Measurements from ENCODE around the gene PLEKHF1. TPM values are rescaled to one million over a fixed set of nuclear protein-coding genes. Genes with fewer than 3 reads are reported as not detected.

The PLEKHF1 gene
- total and polyA plus RNA-seq, 2 of the 8 experiments (the other 6 are each of a cell fraction or from before 2014, with no cell fraction given) = 11.1 to 18.4 TPM

DNA sequence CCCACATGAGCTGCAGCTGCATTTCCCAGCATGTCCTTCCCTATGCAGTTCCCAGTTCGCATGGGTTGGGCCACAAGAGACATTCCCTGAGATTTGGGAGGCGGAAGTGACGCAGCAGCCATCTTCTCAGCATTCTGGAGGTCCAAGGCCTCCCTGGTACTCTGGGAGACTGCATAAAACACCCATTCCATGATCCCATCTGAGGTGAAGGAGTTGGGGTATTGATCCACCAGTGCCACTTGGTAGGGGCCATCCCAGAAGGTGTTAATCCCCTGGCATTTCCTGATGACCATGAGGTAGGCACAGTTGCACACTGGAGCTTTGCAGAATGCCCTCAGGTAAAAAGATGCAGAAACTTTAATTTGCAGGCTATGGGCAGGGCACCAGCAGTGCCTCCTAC, 33.8 kb upstream of the PLEKHF1 start:
- H2BK15ac ChIP-seq (ENCODE audit: low read length) = no peak overlapping the region
- no peaks in the 10 kb centered on the region for H4K20me1 ChIP-seq (replicated peaks in 1 of 2; ENCODE audit: control insufficient read depth in 1 of 2, insufficient read depth in 2 of 2, low read length in 2 of 2)
- no peak overlapping the region for H4K8ac ChIP-seq (ENCODE audit: extremely low read depth, insufficient read depth, low read length)
- H3K14ac ChIP-seq (ENCODE audit: insufficient read length) = no peak overlapping the region
- no peak overlapping the region for H2BK20ac ChIP-seq (ENCODE audit: low read length)
- H3K4ac ChIP-seq (replicated peaks; ENCODE audit: insufficient read length, low read depth, low read length) = no peak overlapping the region
- H3K27ac ChIP-seq (ENCODE audit: low read depth, low read length) = no peak overlapping the region
- no peak overlapping the region for H4K91ac ChIP-seq (replicated peaks; ENCODE audit: insufficient read length, low read length)
- H2BK120ac ChIP-seq (replicated peaks; ENCODE audit: low read depth, low read length) = no peak overlapping the region
- ChIA-PET POLR2A (ENCODE audit: partially characterized antibody) (no interaction called here), CTCF (ENCODE audit: partially characterized antibody) (interaction anchor here (1.0 kb wide), 1 partner anchor 60 kb away, joined by 3 read pairs; no protein-coding TSS in a partner anchor)
- H3K23me2 ChIP-seq (ENCODE audit: low read depth, low read length) = no peaks in the 10 kb centered on the region
- no peak overlapping the region for H3K23ac ChIP-seq (ENCODE audit: insufficient read length)
- DNase-seq (ENCODE audit: low read depth in 1 of 2, low spot score in 2 of 2) (no peak), FAIRE-seq (no peak)
- H3K9me3 ChIP-seq (ENCODE audit: insufficient read depth in 2 of 2, low read depth in 1 of 2, low read length in 1 of 2) = no peaks in the 10 kb centered on the region
- no peak overlapping the region for H4K5ac ChIP-seq (ENCODE audit: insufficient read length, low read depth, low read length)
- no peaks in the 10 kb centered on the region for H3K27me3 ChIP-seq (replicated peaks in 1 of 4; ENCODE audit: control insufficient read depth in 3 of 4, extremely low read depth in 1 of 4, insufficient read depth in 3 of 4, low read length in 3 of 4)
- H2AFZ ChIP-seq (ENCODE audit: low read length) = no peak overlapping the region
- TF ChIP-seq CEBPB (IDR thresholded peaks at IDR 0.05; ENCODE audit: low read depth, low read length) (no peak), CBX8 (IDR thresholded peaks at IDR 0.05; ENCODE audit: borderline replicate concordance, low read depth, low read length) (no peak), BCL11A (IDR thresholded peaks at IDR 0.05; ENCODE audit: low read depth in 2 of 2, low read length in 2 of 2) (no peak), JUN (IDR thresholded peaks at IDR 0.05; ENCODE audit: low read depth, low read length) (no peak), JUND (IDR thresholded peaks at IDR 0.05; ENCODE audit: low read length) (no peak), EP300 (IDR thresholded peaks at IDR 0.05; ENCODE audit: borderline replicate concordance in 1 of 2, low read depth in 2 of 2, low read length in 2 of 2) (no peak), SP2 (IDR thresholded peaks at IDR 0.05; ENCODE audit: low read length) (no peak), NANOG (IDR thresholded peaks at IDR 0.05; ENCODE audit: insufficient read depth, low read depth, low read length, poor library complexity, severe bottlenecking) (no peak), MAFK (IDR thresholded peaks at IDR 0.05; ENCODE audit: low read depth, low read length) (no peak), TAF7 (optimal IDR thresholded peaks at IDR 0.05; ENCODE audit: borderline replicate concordance, low read depth, low read length) (no peak)
- H3K9ac ChIP-seq (replicated peaks in 1 of 4; ENCODE audit: extremely low read depth in 1 of 4, low read depth in 3 of 4, low read length in 3 of 4) = no peak overlapping the region
- H3K4me3 ChIP-seq (ENCODE audit: extremely low read depth in 1 of 4, insufficient read depth in 2 of 4, low read depth in 3 of 4, low read length in 4 of 4) = no peak overlapping the region
- no peak overlapping the region for H2AK5ac ChIP-seq (ENCODE audit: low read depth, low read length)
- peaks cover 0 to 2% (median 0%) of the 10 kb centered on the region in 4 experiments; a peak in 1 of 7 replicates for H3K4me1 ChIP-seq (replicated peaks in 1 of 4; ENCODE audit: control insufficient read depth in 3 of 4, insufficient read depth in 4 of 4, low read length in 3 of 4)
- H3K56ac ChIP-seq (replicated peaks; ENCODE audit: insufficient read length, low read depth, low read length) = no peak overlapping the region
- no peak overlapping the region for H2BK5ac ChIP-seq (ENCODE audit: low read depth, low read length)
- no peaks in the 10 kb centered on the region for H3K36me3 ChIP-seq (ENCODE audit: control insufficient read depth in 2 of 4, insufficient read depth in 4 of 4, low read length in 3 of 4)
- H2BK12ac ChIP-seq (ENCODE audit: low read depth, low read length) = 0 out of 2 replicates have a peak overlapping the region, but pooled peaks have one; percentile 2
- no peak overlapping the region for H3K4me2 ChIP-seq (ENCODE audit: insufficient read depth in 1 of 2, low read depth in 2 of 2, low read length in 2 of 2)
- H3K79me1 ChIP-seq (ENCODE audit: low read depth, low read length) = no peaks in the 10 kb centered on the region
- H3K18ac ChIP-seq (ENCODE audit: extremely low read depth, low read length) = no peak overlapping the region
- 71% methylated on average over 3 of the region's 3 CpGs; no CpG with 5 or more reads in 1 of the 2 experiments for WGBS, 2 experiments (ENCODE audit: extremely low coverage in 1 of 2, insufficient coverage in 1 of 2, insufficient read length in 1 of 2, insufficient replicate concordance in 2 of 2, low coverage in 1 of 2, low lambda C conversion rate in 2 of 2, missing lambda C conversion rate in 1 of 2)
- no peaks in the 10 kb centered on the region for H3K79me2 ChIP-seq (ENCODE audit: control insufficient read depth in 1 of 2, insufficient read depth in 2 of 2, low read length in 2 of 2)

Data from H1 (cell line).